OCI-M2 (cell line): Measurements from ENCODE around the gene RDH14.

Experiments used
- DNase-seq: peaks from one replicate; lab custom pipeline; 2025; ENCODE audit not compliant: unreplicated experiment; lab: John Stamatoyannopoulos, UW

RDH14 gene

GRCh38 chr2:18522484-18523146, 37.8 kb downstream of the RDH14 start:
- no peak for DNase-seq

- DNase-seq, result peak; percentile 4
These were observed 39.7 kb downstream of the RDH14 start for GRCh38 chr2:18520451-18521425.

GRCh38 chr2:18519914-18520450, 40.5 kb downstream of the RDH14 start:
- DNase-seq, result no peak

- DNase-seq, result no peak
These were observed 42.0 kb downstream of the RDH14 start for GRCh38 chr2:18518116-18519111.

- no peak for DNase-seq
These were observed 43.1 kb downstream of the RDH14 start for GRCh38 chr2:18517386-18517785.

GRCh38 chr2:18516112-18516511, 44.3 kb downstream of the RDH14 start:
- DNase-seq, result no peak

GRCh38 chr2:18514526-18515461, 45.7 kb downstream of the RDH14 start:
- DNase-seq, result no peak

- no peak for DNase-seq
These were observed 49.7 kb downstream of the RDH14 start for GRCh38 chr2:18510775-18511174.

- DNase-seq, result no peak
These were observed 53.5 kb downstream of the RDH14 start for GRCh38 chr2:18506883-18507509.

GRCh38 chr2:18505703-18506341, 54.6 kb downstream of the RDH14 start:
- no peak for DNase-seq
